Measurements from ENCODE around the gene ADAMTS13.

ADAMTS13 gene

GRCh38 chr9:133454325-133454724, 32.2 kb downstream of the ADAMTS13 start:
- no peak for DNase-seq (ENCODE audit: low read depth in 2 of 2)

GRCh38 chr9:133454943-133455673, 32.9 kb downstream of the ADAMTS13 start:
- DNase-seq (ENCODE audit: low read depth in 2 of 2), result no peak

- no peak for DNase-seq (ENCODE audit: low read depth in 2 of 2)
These were observed 33.8 kb downstream of the ADAMTS13 start for GRCh38 chr9:133455936-133456335.

- no peak for DNase-seq (ENCODE audit: low read depth in 2 of 2)
These were observed 34.2 kb downstream of the ADAMTS13 start for GRCh38 chr9:133456409-133456808.

GRCh38 chr9:133457233-133457632, 35.1 kb downstream of the ADAMTS13 start:
- no peak for DNase-seq (ENCODE audit: low read depth in 2 of 2)

GRCh38 chr9:133457748-133458147, 35.6 kb downstream of the ADAMTS13 start:
- DNase-seq (ENCODE audit: low read depth in 2 of 2), result no peak

- no peak for DNase-seq (ENCODE audit: low read depth in 2 of 2)
These were observed 36.6 kb downstream of the ADAMTS13 start for GRCh38 chr9:133458643-133459312.

- DNase-seq (ENCODE audit: low read depth in 2 of 2), result peak; percentile 84 to 85
These were observed 37.6 kb downstream of the ADAMTS13 start, which contains the start of gene CACFD1 for GRCh38 chr9:133459476-133460404. CACFD1 (plus strand) TSS chr9:133459978; CDS start chr9:133460067, 89 bp downstream.

- DNase-seq (ENCODE audit: low read depth in 2 of 2), result no peak
These were observed 38.4 kb downstream of the ADAMTS13 start for GRCh38 chr9:133460405-133461175.

GRCh38 chr9:133461975-133462374, 39.8 kb downstream of the ADAMTS13 start:
- DNase-seq (ENCODE audit: low read depth in 2 of 2), result no peak

- DNase-seq (ENCODE audit: low read depth in 2 of 2), result no peak
These were observed 41.2 kb downstream of the ADAMTS13 start for GRCh38 chr9:133463234-133463863.

- DNase-seq (ENCODE audit: low read depth in 2 of 2), result no peak
These were observed 41.9 kb downstream of the ADAMTS13 start for GRCh38 chr9:133463864-133464615.

GRCh38 chr9:133464638-133465037, 42.5 kb downstream of the ADAMTS13 start:
- no peak for DNase-seq (ENCODE audit: low read depth in 2 of 2)

GRCh38 chr9:133465984-133466383, 43.8 kb downstream of the ADAMTS13 start:
- DNase-seq (ENCODE audit: low read depth in 2 of 2), result no peak

GRCh38 chr9:133467101-133467500, 44.9 kb downstream of the ADAMTS13 start:
- no peak for DNase-seq (ENCODE audit: low read depth in 2 of 2)

GRCh38 chr9:133468374-133468773, 46.2 kb downstream of the ADAMTS13 start:
- DNase-seq (ENCODE audit: low read depth in 2 of 2), result no peak

GRCh38 chr9:133468777-133469421, 46.7 kb downstream of the ADAMTS13 start:
- no peak for DNase-seq (ENCODE audit: low read depth in 2 of 2)

GRCh38 chr9:133470427-133470924, 48.3 kb downstream of the ADAMTS13 start:
- no peak for DNase-seq (ENCODE audit: low read depth in 2 of 2)

GRCh38 chr9:133470988-133471387, 48.8 kb downstream of the ADAMTS13 start:
- DNase-seq (ENCODE audit: low read depth in 2 of 2), result no peak
